NB4 (cell line): ENCODE measurements around the gene PIK3AP1.

Experiments
- CTCF ChIP-seq: IDR thresholded peaks from one replicate; pipeline ENCODE4 v1.5.1; 2012; ENCODE audit warnings: low read depth, low read length
- MAX ChIP-seq: IDR thresholded peaks from 2 replicates; pipeline ENCODE4 v1.6.1; 2011; ENCODE audit warnings: low read depth, low read length

GRCh38 chr10:96691761-96692160 lies 28.6 kb downstream of the PIK3AP1 start:
- TF ChIP-seq CTCF = no peak
- no peak for TF ChIP-seq MAX
